AG04450 (cell line): ENCODE results near the gene RPL13. TPM values are rescaled to one million over a fixed set of nuclear protein-coding genes. Genes with fewer than 3 reads are reported as not detected.

ENCODE experiments used
- CTCF ChIA-PET: fragments of 300-600, 350-600 bp; formaldehyde crosslinking; extraction: SDS; loops from one replicate; lab custom pipeline; 2022; ENCODE audit warnings: antibody characterized with exemption, inconsistent platforms; lab: Charles Lee
- POLR2A ChIA-PET: fragments of 350-600 bp; formaldehyde crosslinking; extraction: SDS; loops from one replicate; lab custom pipeline; 2021; ENCODE audit warnings: antibody characterized with exemption, inconsistent platforms; lab: Yijun Ruan, JAX
- DNase-seq: peaks from one replicate; pipeline ENCODE4 v3.0.0-alpha.2; 2011; ENCODE audit warnings: low read depth, low spot score
- H3K27ac ChIP-seq: one replicate; pipeline ENCODE4 v1.5.1; 2012; ENCODE audit warnings: low read depth, low read length, control low read depth
- H3K27me3 ChIP-seq: one replicate; pipeline ENCODE4 v1.6.0; 2012; ENCODE audit warnings: low read length; ENCODE audit not compliant: control insufficient read depth, insufficient read depth
- H3K4me3 ChIP-seq: 2 replicates; pipeline ENCODE4 v1.5.1; 2011; ENCODE audit warnings: mild to moderate bottlenecking, low read depth, low read length, control low read depth
- H3K9me3 ChIP-seq: 2 replicates; pipeline ENCODE4 v1.5.1; 2012; ENCODE audit warnings: low read length; ENCODE audit not compliant: control insufficient read depth, insufficient read depth
- polyA plus RNA-seq: library from polyadenylated mRNA; depleted of rRNA; stranded (reverse); fragments of >200 nt; gene quantifications from 2 replicates; pipeline ENCODE4 v1.2.3, GENCODE V29; 2011
- TF ChIP-seq, protein P1 (sequence below): IDR thresholded peaks from 2 replicates; pipeline ENCODE4 v1.5.1; 2011; ENCODE audit warnings: low read depth, low read length, control low read depth, inconsistent platforms

Gene RPL13
- polyA plus RNA-seq, 1 experiment, result 2,214 TPM

DNA sequence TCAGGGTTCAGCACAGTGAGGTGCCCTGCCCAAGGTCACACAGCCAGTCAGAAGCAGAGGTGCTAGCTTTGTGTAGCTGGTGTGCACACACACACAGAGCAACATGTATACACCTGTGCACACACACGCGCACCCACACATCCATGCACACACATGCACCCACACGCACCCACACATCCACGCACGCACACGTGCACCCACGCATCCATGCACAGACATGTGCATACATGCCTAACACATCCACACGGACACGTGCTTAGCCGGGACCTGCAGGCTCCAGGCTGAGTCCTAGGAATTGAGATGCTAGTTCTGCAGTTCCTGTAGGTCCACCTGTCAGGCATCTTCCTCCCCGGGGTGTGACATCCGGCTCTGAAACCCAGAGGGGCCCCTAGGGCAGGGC lies 39.9 kb downstream of the RPL13 start:
- CTCF ChIA-PET, result no interaction called here

DNA sequence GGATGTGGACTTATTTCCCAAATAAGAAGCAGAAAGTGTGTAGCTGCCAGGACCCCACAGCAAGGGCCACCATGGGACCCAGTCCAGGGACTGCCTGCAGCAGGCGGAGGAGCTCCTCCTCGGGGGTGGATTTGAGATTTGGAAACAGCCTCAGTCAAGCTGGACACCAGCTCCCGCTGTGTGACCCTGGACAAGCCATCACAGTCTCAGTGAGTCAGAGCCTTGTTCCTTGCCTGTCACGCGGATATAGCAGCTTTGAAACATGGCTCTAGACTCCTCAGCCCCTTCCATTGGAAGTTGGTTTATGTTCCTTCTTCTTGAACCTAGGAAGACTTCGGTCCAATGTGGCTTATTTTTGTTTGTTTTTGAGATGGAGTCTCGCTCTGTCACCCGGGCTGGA lies 40.5 kb downstream of the RPL13 start:
- POLR2A ChIA-PET, result interaction anchor here (0.5 kb wide), 1 partner anchor 25 kb away, joined by 7 read pairs; the partner anchor contains the start of gene CPNE7
- CTCF ChIA-PET, result no interaction called here
- Histone ChIP-seq H3K27ac (no peak overlapping the region), H3K4me3 (no peak overlapping the region), H3K9me3 (no peaks in the 10 kb centered on the region; the same call in 1 of the 2 replicates), H3K27me3 (no peaks in the 10 kb centered on the region)
- TF ChIP-seq, protein P1, sequence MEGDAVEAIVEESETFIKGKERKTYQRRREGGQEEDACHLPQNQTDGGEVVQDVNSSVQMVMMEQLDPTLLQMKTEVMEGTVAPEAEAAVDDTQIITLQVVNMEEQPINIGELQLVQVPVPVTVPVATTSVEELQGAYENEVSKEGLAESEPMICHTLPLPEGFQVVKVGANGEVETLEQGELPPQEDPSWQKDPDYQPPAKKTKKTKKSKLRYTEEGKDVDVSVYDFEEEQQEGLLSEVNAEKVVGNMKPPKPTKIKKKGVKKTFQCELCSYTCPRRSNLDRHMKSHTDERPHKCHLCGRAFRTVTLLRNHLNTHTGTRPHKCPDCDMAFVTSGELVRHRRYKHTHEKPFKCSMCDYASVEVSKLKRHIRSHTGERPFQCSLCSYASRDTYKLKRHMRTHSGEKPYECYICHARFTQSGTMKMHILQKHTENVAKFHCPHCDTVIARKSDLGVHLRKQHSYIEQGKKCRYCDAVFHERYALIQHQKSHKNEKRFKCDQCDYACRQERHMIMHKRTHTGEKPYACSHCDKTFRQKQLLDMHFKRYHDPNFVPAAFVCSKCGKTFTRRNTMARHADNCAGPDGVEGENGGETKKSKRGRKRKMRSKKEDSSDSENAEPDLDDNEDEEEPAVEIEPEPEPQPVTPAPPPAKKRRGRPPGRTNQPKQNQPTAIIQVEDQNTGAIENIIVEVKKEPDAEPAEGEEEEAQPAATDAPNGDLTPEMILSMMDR, result no peak
- DNase-seq, result no peak

More for the DNA sequence above, 39.9 kb downstream of the RPL13 start:
- Histone ChIP-seq H3K9me3 (peaks cover 3% of the 10 kb centered on the region; the same call in 1 of the 2 replicates), H3K27me3 (no peaks in the 10 kb centered on the region), H3K27ac (no peak overlapping the region), H3K4me3 (no peak overlapping the region)
- TF ChIP-seq, protein P1, result no peak
- POLR2A ChIA-PET, result interaction anchor here (0.6 kb wide), 1 partner anchor 77 kb away, joined by 10 read pairs; no protein-coding TSS in a partner anchor
- no peak for DNase-seq

DNA sequence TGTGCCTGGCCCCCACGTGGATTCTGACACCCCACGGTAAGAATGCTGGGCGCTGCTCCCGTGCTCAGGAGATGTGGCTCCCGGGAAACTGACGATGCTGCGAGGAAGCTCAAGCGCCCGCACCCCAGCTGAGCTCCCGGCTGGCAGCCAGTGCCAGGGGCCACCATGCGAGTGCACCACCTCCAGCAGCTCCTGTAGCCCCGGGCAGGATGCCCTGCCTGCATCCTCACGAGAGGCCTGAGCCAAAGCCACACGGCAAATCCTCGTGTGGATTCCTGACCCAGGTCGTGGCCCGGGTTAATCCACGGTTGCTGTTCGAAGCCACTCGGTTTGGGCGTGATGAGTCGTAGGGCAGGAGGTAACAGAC lies 41.4 kb downstream of the RPL13 start:
- TF ChIP-seq, protein P1, result no peak
- DNase-seq, result no peak
- H3K27me3 ChIP-seq, result no peaks in the 10 kb centered on the region
- peak overlapping the region; percentile 77 for H3K27ac ChIP-seq
- POLR2A ChIA-PET, result interaction anchor here (0.8 to 1.9 kb wide), 5 partner anchors 14 to 38 kb away, joined by 3 to 17 read pairs (median 3); partner anchors contain the start of gene CPNE7
- H3K9me3 ChIP-seq, result no peaks in the 10 kb centered on the region; the same call in 1 of the 2 replicates
- CTCF ChIA-PET, result no interaction called here
- H3K4me3 ChIP-seq, result no peak overlapping the region

GRCh38 chr16:89602273-89602951 lies 41.9 kb downstream of the RPL13 start:
- ChIA-PET CTCF (interaction anchor here (0.7 kb wide), 1 partner anchor 14 kb away, joined by 3 read pairs; no protein-coding TSS in a partner anchor), POLR2A (interaction anchor here (0.6 to 1.9 kb wide), 6 partner anchors 13 to 38 kb away, joined by 3 to 17 read pairs (median 4); partner anchors contain the start of gene CPNE7)
- H3K9me3 ChIP-seq, result no peaks in the 10 kb centered on the region; the same call in 1 of the 2 replicates
- TF ChIP-seq, protein P1, result 0 out of 2 replicates have a peak, but pooled peaks have one; percentile 12
- H3K27me3 ChIP-seq, result no peaks in the 10 kb centered on the region
- H3K27ac ChIP-seq, result peak overlapping the region; percentile 77
- peak; percentile 72 for DNase-seq
- peak overlapping the region; percentile 22 for H3K4me3 ChIP-seq
